ENCODE results near the gene LCN9.

- no peak for TF ChIP-seq POLR2AphosphoS2 (IDR thresholded peaks at IDR 0.05; ENCODE audit: low read length)
- no peak for TF ChIP-seq HMGXB4 (CRISPR knock-in tag; IDR thresholded peaks at IDR 0.05)
- TF ChIP-seq MAFF (IDR thresholded peaks at IDR 0.05; ENCODE audit: low read length): no peak
- TF ChIP-seq POLR2A (conservative IDR thresholded peaks at IDR 0.05): no peak
- TF ChIP-seq NONO (IDR thresholded peaks at IDR 0.05; ENCODE audit: low read depth in 2 of 2, low read length in 1 of 2): no peak
- no peak for TF ChIP-seq EHMT2 (IDR thresholded peaks at IDR 0.05)
- TF ChIP-seq MAX (CRISPR knock-in tag; IDR thresholded peaks at IDR 0.05): no peak
- no peak for TF ChIP-seq RNF2 (IDR thresholded peaks at IDR 0.05)
Observed at GRCh38 chr9:135641047-135641446, 22.1 kb upstream of the LCN9 start.

All from K562 (cell line).